Stimulated activated effector memory CD8-positive, alpha-beta T cell treated with anti-CD3 and anti-CD28 coated beads, Interleukin-12 subunit alpha, Interleukin-12 subunit beta, amount 100 ng/mL, for 72 hours (primary cell): ENCODE results near the gene SIRT3.
"Not testable (repeated sequence)": the region's sequence is repeated elsewhere in the genome, so short reads cannot be mapped to it uniquely, and the experiment has no call there.

Experiments
- ATAC-seq: fragments of 150-1000 bp; cut with Tn5 transposase; 2 replicates; pipeline ENCODE4 v1.10.0; 2021
- DNase-seq, 2 donors: peaks; one replicate each; pipeline ENCODE4 v3.0.0; 2021 to 2022; ENCODE audit warnings: low spot score in 2 of 2
- H3K27ac Mint-ChIP-seq: one replicate; pipeline ENCODE4 v1.8.0; 2022; ENCODE audit warnings: mild to moderate bottlenecking, mixed read lengths
- H3K36me3 Mint-ChIP-seq: one replicate; pipeline ENCODE4 v1.8.0; 2022; ENCODE audit warnings: mild to moderate bottlenecking, mixed read lengths
- H3K4me1 Mint-ChIP-seq: one replicate; pipeline ENCODE4 v1.8.0; 2022; ENCODE audit warnings: mixed read lengths
- H3K4me3 Mint-ChIP-seq: one replicate; pipeline ENCODE4 v1.8.0; 2022; ENCODE audit warnings: mild to moderate bottlenecking, mixed read lengths
- H3K9me3 Mint-ChIP-seq: one replicate; pipeline ENCODE4 v1.8.0; 2022; ENCODE audit warnings: mixed read lengths

The SIRT3 gene

DNA sequence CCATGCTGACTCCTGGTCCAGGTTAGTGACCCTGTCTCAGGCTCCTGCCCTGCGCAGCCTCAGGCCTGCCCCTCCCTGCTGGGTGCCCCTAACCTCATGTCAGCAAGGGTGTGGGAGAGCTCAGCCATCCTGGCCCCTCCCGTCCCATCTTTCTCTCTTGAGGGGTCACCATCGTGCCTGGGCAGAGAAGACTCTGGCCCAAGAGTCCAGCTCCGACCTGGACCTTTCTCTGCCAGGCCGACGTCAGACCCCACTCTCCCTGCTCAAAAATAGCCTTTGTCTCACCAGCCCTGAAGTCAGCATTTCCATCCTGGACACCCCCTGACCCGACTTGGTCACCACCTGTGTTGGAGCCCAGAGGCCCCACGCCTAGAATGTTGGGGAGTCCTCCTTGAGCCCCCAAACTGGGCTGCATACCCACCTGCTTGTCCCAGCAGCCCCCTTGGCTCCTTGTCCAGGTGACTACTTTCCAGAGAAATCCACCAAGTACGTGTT, 38.4 kb downstream of the SIRT3 start:
- Mint-ChIP-seq H3K9me3 (no peaks in the 10 kb centered on the region), H3K4me1 (peaks cover 22% of the 10 kb centered on the region), H3K36me3 (peaks cover 27% of the 10 kb centered on the region), H3K27ac (peak overlapping the region; percentile 70), H3K4me3 (no peak overlapping the region)
- DNase-seq (no peak), ATAC-seq (no peak)

DNA sequence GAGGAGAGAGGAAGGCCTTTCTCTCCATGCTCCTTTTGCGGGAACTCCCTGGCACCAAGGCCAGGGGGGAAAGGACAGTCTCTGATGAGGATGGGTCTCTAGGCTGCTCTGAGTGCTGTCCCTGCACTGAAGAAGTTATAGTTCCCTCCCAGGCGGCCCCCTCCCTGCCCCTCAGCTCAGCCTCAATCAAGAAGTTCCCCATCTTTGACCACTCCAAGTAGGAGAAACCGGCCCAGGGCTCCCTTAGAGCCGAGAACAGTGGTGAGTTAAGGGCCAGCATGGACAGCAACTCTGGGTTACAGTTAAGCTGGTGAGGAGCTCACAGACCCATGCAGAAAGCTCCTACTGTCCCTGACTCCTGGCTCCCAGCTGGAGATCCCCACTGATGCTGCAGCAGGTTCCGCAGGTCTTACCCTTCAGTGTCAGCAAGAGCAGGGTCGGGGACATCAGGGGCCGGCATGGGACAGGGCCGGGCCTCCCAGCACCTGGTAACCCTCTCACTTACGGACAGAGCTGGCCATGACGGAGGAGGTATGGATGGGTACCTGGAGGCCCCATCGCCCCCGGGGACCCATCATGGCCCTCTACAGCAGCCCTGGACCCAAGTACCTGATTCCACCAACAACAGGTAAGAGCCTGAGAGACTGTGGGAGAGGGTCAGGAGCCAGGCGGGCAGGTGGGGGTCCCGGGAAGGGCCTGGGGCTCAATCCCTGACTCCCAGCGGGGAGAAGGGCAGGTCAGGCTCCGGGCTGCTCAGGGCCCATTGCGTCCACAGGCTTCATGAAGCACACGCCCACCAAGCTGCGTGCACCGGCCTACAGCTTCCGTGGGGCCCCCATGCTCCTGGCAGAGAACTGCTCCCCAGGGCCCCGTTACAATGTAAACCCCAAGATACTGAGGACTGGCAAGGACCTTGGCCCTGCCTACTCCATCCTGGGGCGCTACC, 39.1 kb downstream of the SIRT3 start:
- H3K4me1 Mint-ChIP-seq = peaks cover 18% of the 10 kb centered on the region
- H3K4me3 Mint-ChIP-seq = no peak overlapping the region
- ATAC-seq (no peak), DNase-seq (peak in 1 of 2 donors; percentile 1)
- peaks cover 21% of the 10 kb centered on the region for H3K36me3 Mint-ChIP-seq
- no peak overlapping the region for H3K27ac Mint-ChIP-seq
- no peaks in the 10 kb centered on the region for H3K9me3 Mint-ChIP-seq

DNA sequence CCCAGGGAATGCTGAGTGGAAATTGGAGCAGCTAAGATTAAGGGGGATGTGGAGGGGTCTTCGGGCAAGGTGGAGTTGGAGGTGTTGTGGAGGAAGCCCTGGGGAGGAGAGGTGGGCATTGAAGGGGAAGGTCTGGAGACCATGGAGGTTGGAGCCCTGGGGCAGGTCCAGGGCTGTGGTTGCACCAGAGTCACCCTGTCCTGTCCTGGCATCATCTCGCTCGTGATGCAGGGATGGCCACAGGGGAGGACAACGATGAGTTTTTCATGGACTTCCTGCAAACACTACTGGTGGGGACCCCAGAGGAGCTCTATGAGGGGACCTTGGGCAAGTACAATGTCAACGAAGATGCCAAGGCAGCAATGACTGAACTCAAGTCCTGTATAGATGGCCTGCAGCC, 42.7 kb downstream of the SIRT3 start:
- peak in 1 of 2 donors; percentile 2 for DNase-seq
- not testable (repeated sequence) for H3K36me3 Mint-ChIP-seq, H3K27ac Mint-ChIP-seq, ATAC-seq, H3K9me3 Mint-ChIP-seq, H3K4me3 Mint-ChIP-seq
- peaks cover 11% of the 10 kb centered on the region for H3K4me1 Mint-ChIP-seq

DNA sequence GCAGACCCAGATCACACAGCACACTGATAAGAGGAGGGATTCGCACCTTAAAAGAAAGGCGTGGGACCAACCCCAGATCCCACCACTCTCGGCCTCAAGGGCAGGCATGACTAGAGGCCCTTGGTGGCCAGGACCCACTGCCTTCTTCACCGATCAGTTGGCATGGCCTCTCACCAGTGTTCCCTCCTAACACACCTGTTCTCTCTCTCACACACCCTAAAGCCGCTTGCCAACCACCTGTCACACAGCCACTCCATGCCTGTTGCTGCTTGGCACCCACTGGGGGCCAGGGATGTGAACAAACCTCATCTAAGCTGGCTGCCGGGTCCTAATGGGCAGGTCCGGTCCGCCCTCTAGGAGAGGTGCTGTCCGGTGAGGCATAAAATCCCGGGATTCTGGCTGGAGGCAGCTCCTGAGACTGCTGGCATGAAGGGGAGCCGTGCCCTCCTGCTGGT, 43.4 kb downstream of the SIRT3 start, which contains the start of gene SCGB1C1:
TSS of gene SCGB1C1 (plus strand) at position 405 of the 455 bp plus-strand sequence. CDS start at position 427, 22 bp downstream.
- DNase-seq, H3K4me1 Mint-ChIP-seq, ATAC-seq, H3K4me3 Mint-ChIP-seq, H3K36me3 Mint-ChIP-seq, H3K9me3 Mint-ChIP-seq: not testable (repeated sequence)
- H3K27ac Mint-ChIP-seq = peak within 1 kb of the TSS; percentile 34

DNA sequence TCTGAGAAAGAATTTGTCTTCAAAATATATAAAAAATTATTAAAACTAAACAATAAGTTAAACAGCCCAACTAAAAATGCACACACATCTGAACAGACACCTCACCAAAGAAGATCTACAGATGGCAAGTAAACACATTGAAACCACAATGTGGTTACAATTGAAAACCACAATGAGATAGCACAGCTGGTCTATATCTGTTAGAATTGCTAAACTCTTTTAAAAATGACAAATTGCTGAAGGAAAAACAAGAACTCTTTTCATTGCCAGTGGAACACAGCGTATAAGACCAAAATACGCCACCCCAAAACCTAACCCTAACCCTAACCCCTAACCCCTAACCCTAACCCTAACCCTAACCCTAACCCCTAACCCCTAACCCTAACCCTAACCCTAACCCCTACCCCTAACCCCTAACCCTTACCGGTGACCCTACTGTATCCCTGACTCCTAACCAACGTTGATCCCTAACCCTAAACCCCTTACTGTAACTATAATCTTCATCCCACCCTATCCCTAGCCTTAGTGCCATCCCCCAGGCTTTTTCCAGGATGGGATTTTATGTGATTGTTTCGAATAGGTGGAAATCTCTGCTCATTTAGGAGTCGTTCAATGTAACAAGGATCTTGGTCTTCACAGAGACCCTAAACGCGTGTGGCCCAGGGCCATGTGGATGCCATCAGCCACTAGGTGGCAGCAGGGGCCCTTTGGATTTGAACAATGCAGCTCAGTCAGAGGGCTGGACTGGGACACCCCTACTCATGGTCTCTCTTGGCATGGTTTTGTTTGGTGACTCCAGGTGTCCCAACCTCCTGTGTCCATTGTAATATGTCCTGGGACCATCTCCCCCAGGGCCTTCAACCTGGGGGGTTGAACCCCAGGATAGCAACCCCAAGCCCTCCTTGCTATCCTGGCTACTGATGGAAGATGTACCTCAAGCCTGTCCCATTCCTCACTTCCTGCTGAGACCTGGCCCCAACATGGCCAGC, 44.4 kb downstream of the SIRT3 start:
- ATAC-seq = peak; percentile 80
- not testable (repeated sequence) for H3K36me3 Mint-ChIP-seq, H3K4me3 Mint-ChIP-seq, H3K4me1 Mint-ChIP-seq, H3K9me3 Mint-ChIP-seq
- DNase-seq = peak; percentile 25 to 59
- peak overlapping the region; percentile 34 for H3K27ac Mint-ChIP-seq

DNA sequence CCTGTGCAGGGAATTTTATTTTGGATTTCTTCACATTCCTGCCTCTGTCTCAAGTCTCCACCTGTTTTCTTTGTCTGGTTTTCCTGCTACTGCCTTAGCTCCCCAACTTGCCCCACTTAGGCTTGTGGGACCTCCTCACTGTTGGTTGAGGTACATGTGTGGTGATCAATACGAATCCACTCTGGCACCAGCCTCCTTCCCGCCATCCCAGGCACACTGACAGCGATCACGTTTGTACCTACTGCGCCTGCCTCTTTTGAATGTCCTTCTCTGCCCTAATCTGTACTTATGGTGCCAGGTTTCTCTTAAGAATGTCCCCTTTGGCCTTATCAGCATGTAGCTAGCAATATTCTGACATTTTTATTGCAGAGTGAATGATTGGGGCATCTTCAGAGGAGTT, 45.6 kb downstream of the SIRT3 start:
- H3K27ac Mint-ChIP-seq, H3K4me1 Mint-ChIP-seq, H3K36me3 Mint-ChIP-seq, H3K4me3 Mint-ChIP-seq, ATAC-seq, DNase-seq, H3K9me3 Mint-ChIP-seq: not testable (repeated sequence)

- DNase-seq = peak; percentile 6 to 72
- H3K4me1 Mint-ChIP-seq, H3K9me3 Mint-ChIP-seq, H3K4me3 Mint-ChIP-seq, H3K36me3 Mint-ChIP-seq, H3K27ac Mint-ChIP-seq: not testable (repeated sequence)
- ATAC-seq = peak; percentile 83
Observed at GRCh38 chr11:189843-190311, 46.3 kb downstream of the SIRT3 start.

DNA sequence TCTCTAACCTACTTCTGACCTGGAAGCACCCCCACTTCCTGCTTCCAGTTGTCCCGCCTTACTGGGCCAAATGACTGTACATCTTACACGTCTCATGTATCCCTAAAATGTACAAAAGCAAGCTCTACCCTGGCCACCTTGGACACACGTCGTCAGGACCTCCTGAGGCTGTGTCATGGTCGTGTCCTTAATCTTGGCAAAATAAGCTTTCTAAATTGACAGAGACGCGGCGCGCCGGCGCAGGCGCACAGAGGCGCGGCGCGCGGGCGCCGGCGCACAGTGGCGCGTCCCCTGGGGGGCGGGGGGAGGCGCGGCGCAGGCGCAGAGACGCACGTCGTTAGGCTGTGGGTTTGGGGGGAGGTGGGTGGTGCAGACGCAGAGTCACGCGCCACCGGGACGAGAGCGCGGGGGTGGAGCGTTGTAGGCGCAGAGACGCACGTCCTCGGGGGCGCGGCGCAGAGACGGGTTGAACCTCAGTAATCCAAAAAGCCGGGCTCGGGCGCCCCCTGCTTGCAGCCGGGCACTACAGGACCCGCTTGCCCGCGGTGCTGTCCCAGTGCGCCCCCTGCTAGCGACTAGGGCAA, 46.9 kb downstream of the SIRT3 start:
- not testable (repeated sequence) for ATAC-seq, H3K9me3 Mint-ChIP-seq, H3K4me1 Mint-ChIP-seq, H3K27ac Mint-ChIP-seq, H3K4me3 Mint-ChIP-seq, H3K36me3 Mint-ChIP-seq
- DNase-seq = peak in 1 of 2 donors; percentile 1

GRCh38 chr11:180242-180641, 55.9 kb downstream of the SIRT3 start:
- not testable (repeated sequence) for H3K9me3 Mint-ChIP-seq, H3K36me3 Mint-ChIP-seq, H3K27ac Mint-ChIP-seq, DNase-seq, H3K4me3 Mint-ChIP-seq, H3K4me1 Mint-ChIP-seq, ATAC-seq
